Type B pancreatic cell (in vitro differentiated cells): ENCODE data around the gene CDKAL1. TPM values are rescaled to one million over a fixed set of nuclear protein-coding genes. Genes with fewer than 3 reads are reported as not detected.

ENCODE experiments used
- DNase-seq: peaks from one replicate; pipeline ENCODE4 v3.0.0; 2021; ENCODE audit warnings: mixed read lengths; ENCODE audit not compliant: unreplicated experiment; ENCODE audit errors: extremely low spot score
- H3K27ac Mint-ChIP-seq: 2 replicates; pipeline ENCODE4 v1.8.0; 2021; ENCODE audit warnings: mild to moderate bottlenecking, mixed read lengths
- H3K27me3 Mint-ChIP-seq: 2 replicates; pipeline ENCODE4 v1.8.0; 2021; ENCODE audit warnings: mixed read lengths
- H3K36me3 Mint-ChIP-seq: 2 replicates; pipeline ENCODE4 v1.8.0; 2021; ENCODE audit warnings: mixed read lengths
- H3K4me1 Mint-ChIP-seq: one replicate; pipeline ENCODE4 v1.8.0; 2021; ENCODE audit warnings: mixed read lengths; ENCODE audit not compliant: unreplicated experiment
- H3K4me3 Mint-ChIP-seq: 2 replicates; pipeline ENCODE4 v1.8.0; 2021; ENCODE audit warnings: mild to moderate bottlenecking, mixed read lengths
- H3K9me3 Mint-ChIP-seq: 2 replicates; pipeline ENCODE4 v1.8.0; 2021; ENCODE audit warnings: mixed read lengths
- CTCF ChIP-seq: fragments of 200-600 bp; sonication (generic); conservative IDR thresholded peaks from 2 replicates; pipeline ENCODE4 v1.5.0; 2021; ENCODE audit warnings: antibody characterized with exemption, mild to moderate bottlenecking
- total RNA-seq: library from RNA; stranded (reverse); gene quantifications from 2 replicates; pipeline ENCODE4 v1.2.1, GENCODE V29; 2021; ENCODE audit warnings: low replicate concordance

The CDKAL1 gene
- total RNA-seq, 1 donor from 2014 or later: 21.0 TPM

DNA sequence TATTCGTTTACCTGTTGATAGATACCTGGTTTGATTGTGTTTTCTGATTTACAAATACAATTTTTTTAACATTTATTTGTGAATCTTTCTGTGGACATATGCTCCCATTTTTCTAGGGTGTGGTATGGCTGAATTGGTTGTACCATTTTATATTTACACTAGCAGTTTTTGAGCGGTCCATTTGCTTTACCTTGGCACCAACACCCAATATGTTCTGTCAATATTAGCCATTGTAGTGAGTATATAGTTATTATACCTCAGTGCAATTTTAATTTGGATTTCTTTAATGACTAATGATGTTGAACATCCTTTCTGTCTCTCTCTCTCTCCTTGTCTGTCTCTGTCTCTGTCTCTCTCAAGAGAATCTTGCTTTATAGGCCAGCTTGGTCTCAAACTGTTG is 278.5 kb downstream of the CDKAL1 start:
- Mint-ChIP-seq H3K27ac (no peak overlapping the region), H3K9me3 (peaks cover 8% of the 10 kb centered on the region), H3K36me3 (peaks cover 12% of the 10 kb centered on the region), H3K4me3 (no peak overlapping the region), H3K4me1 (peaks cover 25% of the 10 kb centered on the region), H3K27me3 (no peaks in the 10 kb centered on the region)
- TF ChIP-seq CTCF: no peak
- DNase-seq: no peak

- Mint-ChIP-seq H3K36me3 (peaks cover 8% of the 10 kb centered on the region), H3K4me1 (peaks cover 28% of the 10 kb centered on the region)
These were observed 280.2 kb downstream of the CDKAL1 start for GRCh38 chr6:20814494-20814893.

DNA sequence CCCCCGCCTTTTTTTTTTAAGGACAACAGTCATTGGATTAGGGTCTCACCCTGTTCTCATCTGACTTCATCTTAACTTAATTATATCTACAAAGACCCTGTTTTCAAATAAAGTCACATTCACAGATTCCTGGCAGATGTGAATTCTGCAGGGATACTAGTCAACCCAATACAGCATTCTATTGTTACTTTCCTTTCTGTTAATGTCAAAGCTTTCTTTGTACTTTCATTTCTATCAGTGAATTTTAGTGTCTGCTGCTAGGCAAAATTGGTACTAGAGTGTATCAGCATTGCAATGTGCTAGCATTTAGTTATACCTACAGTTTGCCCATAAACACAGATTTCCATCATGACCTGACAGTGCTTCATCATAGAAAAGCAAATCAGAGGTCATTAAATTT is 281.9 kb downstream of the CDKAL1 start:
- no peak overlapping the region for H3K4me3 Mint-ChIP-seq
- H3K27me3 Mint-ChIP-seq: no peaks in the 10 kb centered on the region
- H3K9me3 Mint-ChIP-seq: peaks cover 8% of the 10 kb centered on the region
- H3K27ac Mint-ChIP-seq: no peak overlapping the region
- H3K36me3 Mint-ChIP-seq: peaks cover 8% of the 10 kb centered on the region
- DNase-seq: no peak
- TF ChIP-seq CTCF: no peak
- H3K4me1 Mint-ChIP-seq: peaks cover 23% of the 10 kb centered on the region

More at GRCh38 chr6:20814494-20814893, 280.2 kb downstream of the CDKAL1 start:
- Mint-ChIP-seq H3K27me3 (no peaks in the 10 kb centered on the region), H3K9me3 (peaks cover 8% of the 10 kb centered on the region), H3K4me3 (no peak overlapping the region), H3K27ac (no peak overlapping the region)
- no peak for TF ChIP-seq CTCF
- DNase-seq: no peak

DNA sequence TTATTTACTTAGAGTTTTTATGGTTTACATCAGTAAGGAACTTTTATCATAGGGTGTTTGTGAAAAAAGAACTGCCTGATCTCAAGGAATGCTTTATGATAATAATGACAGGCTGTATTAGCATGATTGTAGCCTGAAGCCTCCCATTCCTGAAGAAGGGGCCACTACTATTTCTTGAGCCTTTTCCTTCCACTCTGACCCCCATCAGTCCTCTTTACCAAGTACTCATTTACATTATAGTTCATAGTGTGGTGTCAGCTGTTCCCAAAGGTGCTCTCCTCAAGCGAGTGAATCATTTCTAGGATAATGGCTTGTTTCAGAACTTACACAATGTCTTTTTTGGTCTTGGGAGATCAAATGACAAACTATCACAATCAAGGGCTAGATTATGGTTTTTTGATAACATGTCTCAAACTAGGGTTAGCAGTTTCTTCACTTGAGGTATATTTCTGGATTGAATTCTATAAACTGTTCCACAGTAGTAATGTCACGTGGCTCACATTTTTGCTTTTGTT is 283.6 kb downstream of the CDKAL1 start:
- no peak for TF ChIP-seq CTCF
- Mint-ChIP-seq H3K27me3 (no peaks in the 10 kb centered on the region), H3K4me1 (peaks cover 18% of the 10 kb centered on the region), H3K9me3 (peaks cover 8% of the 10 kb centered on the region), H3K27ac (no peak overlapping the region), H3K36me3 (peaks cover 7% of the 10 kb centered on the region), H3K4me3 (no peak overlapping the region)
- DNase-seq: no peak

- no peak for TF ChIP-seq CTCF
- no peak overlapping the region for H3K4me3 Mint-ChIP-seq
- H3K27me3 Mint-ChIP-seq: no peaks in the 10 kb centered on the region
- no peak overlapping the region for H3K27ac Mint-ChIP-seq
- DNase-seq: no peak
- H3K4me1 Mint-ChIP-seq: peaks cover 11% of the 10 kb centered on the region
- H3K9me3 Mint-ChIP-seq: no peaks in the 10 kb centered on the region
- H3K36me3 Mint-ChIP-seq: peaks cover 4% of the 10 kb centered on the region
These were observed 285.6 kb downstream of the CDKAL1 start for GRCh38 chr6:20819774-20820400.
